Activated CD4-positive, alpha-beta memory T cell treated with anti-CD3 and anti-CD28 coated beads, Interleukin-2, amount 10 ng/mL, durations not matched to agents 7 days and 5 days (primary cell): ENCODE measurements around the gene PPP3CB. TPM values are rescaled to one million over a fixed set of nuclear protein-coding genes. Genes with fewer than 3 reads are reported as not detected.
A peak's percentile ranks its signal among the peaks of the same experiment; 100 is the strongest.

Source experiments
- CTCF ChIA-PET: fragments of 350-600 bp; sonication (Branson Sonifier 250); formaldehyde crosslinking; loops from one replicate; lab custom pipeline; 2021; ENCODE audit warnings: antibody characterized with exemption, inconsistent platforms; lab: Charles Lee
- POLR2A ChIA-PET: fragments of 350-600 bp; sonication (Branson Sonifier 250); formaldehyde crosslinking; loops from one replicate; lab custom pipeline; 2021; ENCODE audit warnings: antibody characterized with exemption; lab: Charles Lee
- DNase-seq: peaks from one replicate; pipeline ENCODE4 v3.0.0-alpha.2; 2020
- H3K27ac Mint-ChIP-seq: one replicate; pipeline ENCODE4 v1.8.0; 2021; ENCODE audit warnings: mild to moderate bottlenecking, mixed read lengths
- H3K27me3 Mint-ChIP-seq: one replicate; pipeline ENCODE4 v1.8.0; 2021; ENCODE audit warnings: mixed read lengths
- H3K36me3 Mint-ChIP-seq: one replicate; pipeline ENCODE4 v1.8.0; 2021; ENCODE audit warnings: low read depth, mixed read lengths
- H3K4me1 Mint-ChIP-seq: one replicate; pipeline ENCODE4 v1.8.0; 2021; ENCODE audit warnings: mixed read lengths
- H3K4me3 Mint-ChIP-seq: one replicate; pipeline ENCODE4 v1.8.0; 2021; ENCODE audit warnings: mild to moderate bottlenecking, mixed read lengths
- H3K9me3 Mint-ChIP-seq: one replicate; pipeline ENCODE4 v1.8.0; 2021; ENCODE audit warnings: mixed read lengths
- total RNA-seq, 2 experiments: library from RNA; stranded (reverse); gene quantifications; one replicate each; pipeline ENCODE4 v1.2.3, GENCODE V29; 2021

Gene PPP3CB
- total RNA-seq, 2 experiments from 2014 or later: 53.4 to 55.4 TPM

DNA sequence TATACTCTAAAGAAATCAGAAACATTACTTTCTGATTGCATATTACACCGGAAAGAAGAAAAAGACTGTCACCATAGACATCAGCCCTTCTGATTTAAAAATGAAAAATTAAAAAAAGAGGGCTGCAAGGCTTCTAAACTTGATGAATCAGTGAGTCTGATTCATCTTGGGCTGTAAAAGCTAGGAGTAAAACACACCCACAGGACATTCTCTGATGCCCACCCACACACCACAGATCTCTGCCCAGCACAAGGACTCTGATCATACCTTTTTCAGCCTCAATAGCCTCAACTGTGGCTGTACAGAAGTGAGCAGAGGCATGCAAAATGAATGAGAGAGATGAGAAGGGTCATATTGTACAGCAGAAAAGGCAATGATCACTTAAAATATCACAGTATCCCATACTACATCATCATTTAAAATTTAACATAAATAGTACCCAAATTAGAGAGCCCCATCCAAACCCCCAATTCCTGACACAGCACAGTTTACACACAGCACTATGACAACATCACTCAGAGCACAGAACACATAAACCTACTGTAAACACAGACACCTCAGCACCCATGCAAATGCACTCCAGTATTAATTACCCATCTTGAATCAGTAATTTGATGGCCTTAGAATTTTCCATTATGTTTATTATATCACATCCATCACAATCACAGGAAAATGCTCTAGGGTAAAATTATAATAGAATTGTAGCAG is 56.1 kb downstream of the PPP3CB start:
- no peaks in the 10 kb centered on the region for H3K9me3 Mint-ChIP-seq
- no peaks in the 10 kb centered on the region for H3K27me3 Mint-ChIP-seq
- H3K27ac Mint-ChIP-seq: no peak overlapping the region
- DNase-seq: no peak
- peaks cover 27% of the 10 kb centered on the region for H3K36me3 Mint-ChIP-seq
- peaks cover 3% of the 10 kb centered on the region for H3K4me1 Mint-ChIP-seq
- ChIA-PET POLR2A (no interaction called here), CTCF (no interaction called here)
- no peak overlapping the region for H3K4me3 Mint-ChIP-seq

GRCh38 chr10:73439055-73439454 is 56.8 kb downstream of the PPP3CB start:
- Mint-ChIP-seq H3K27ac (no peak overlapping the region), H3K9me3 (no peaks in the 10 kb centered on the region), H3K27me3 (no peaks in the 10 kb centered on the region), H3K36me3 (peaks cover 23% of the 10 kb centered on the region), H3K4me3 (no peak overlapping the region), H3K4me1 (peaks cover 5% of the 10 kb centered on the region)
- CTCF ChIA-PET: no interaction called here
- POLR2A ChIA-PET: no interaction called here
- DNase-seq: no peak

DNA sequence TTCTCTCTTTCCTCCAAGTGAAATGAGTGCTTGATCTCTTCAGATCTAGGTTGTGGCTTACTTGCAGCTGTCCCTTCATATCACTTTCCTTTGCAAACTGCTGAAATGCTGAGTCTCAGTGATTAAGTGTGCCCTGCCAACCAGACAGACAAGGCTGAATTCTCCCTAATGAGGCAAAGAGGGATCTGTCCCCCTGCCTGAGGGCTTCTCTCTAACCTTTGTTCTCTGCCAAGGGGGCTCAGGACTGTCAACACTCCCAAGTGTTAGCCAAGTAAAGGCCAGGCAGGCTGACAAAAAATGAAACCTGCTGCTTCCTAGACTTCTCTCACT is 62.3 kb downstream of the PPP3CB start, which contains the start of gene MSS51:
Gene MSS51 (minus strand): TSS at position 24 of the 330 bp plus-strand sequence. CDS start 5,277 bp downstream, outside the sequence.
- peaks cover 22% of the 10 kb centered on the region for H3K36me3 Mint-ChIP-seq

DNA sequence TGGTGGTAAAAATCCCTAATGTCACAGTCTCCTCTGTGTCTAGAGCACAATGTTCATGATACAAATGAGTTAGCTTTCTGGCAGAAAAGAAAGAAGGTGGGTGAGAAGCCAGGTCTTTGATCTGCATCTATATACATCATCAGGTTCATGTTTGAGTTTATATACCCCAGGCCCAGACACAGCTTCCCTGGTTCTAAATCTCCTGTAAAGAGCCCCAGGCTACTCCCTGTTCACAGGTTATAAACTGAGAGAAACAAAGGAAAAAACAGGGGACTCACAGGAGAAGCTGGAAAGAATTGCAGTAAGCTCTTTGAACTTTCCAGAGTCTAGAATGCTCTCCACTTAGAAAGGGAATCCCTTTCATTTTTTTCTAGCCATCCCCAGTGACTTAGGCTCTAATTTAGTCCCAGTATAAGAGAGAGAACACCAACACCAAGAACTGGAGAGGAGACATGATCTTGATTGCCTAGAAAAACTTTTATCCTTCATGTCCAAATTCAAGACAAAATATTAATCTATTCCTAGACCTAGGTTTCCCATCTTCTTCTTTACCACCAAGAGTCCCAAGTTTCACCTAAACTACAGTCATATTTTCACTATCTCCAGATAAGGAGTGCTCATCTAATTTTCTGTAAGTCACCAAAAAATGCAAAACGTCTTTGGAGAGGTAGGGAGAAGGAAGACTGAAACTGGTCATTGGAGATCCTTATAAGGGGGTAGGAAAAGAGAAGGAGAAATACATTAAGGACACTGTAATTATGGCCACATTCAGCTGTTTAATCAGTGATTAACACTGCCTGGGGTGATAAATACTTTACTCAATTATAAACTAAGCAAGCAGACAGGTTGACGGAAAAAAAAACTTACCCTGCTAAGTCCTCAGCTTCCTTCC is 62.9 kb downstream of the PPP3CB start:
- peaks cover 12% of the 10 kb centered on the region for H3K4me1 Mint-ChIP-seq
- peaks cover 21% of the 10 kb centered on the region for H3K36me3 Mint-ChIP-seq
- ChIA-PET CTCF (no interaction called here), POLR2A (interaction anchor here (0.6 to 1.4 kb wide), 3 partner anchors 20 to 63 kb away, joined by 3 to 4 read pairs (median 3); partner anchors contain the start of gene PPP3CB)
- no peak for DNase-seq
- H3K27ac Mint-ChIP-seq: no peak overlapping the region
- no peak overlapping the region for H3K4me3 Mint-ChIP-seq
- no peaks in the 10 kb centered on the region for H3K9me3 Mint-ChIP-seq
- no peaks in the 10 kb centered on the region for H3K27me3 Mint-ChIP-seq

More for the DNA sequence above, 62.3 kb downstream of the PPP3CB start, which contains the start of gene MSS51:
- no peak for DNase-seq
- ChIA-PET CTCF (no interaction called here), POLR2A (interaction anchor here (0.6 to 1.4 kb wide), 3 partner anchors 21 to 62 kb away, joined by 3 to 4 read pairs (median 3); partner anchors contain the start of gene PPP3CB)
- no peak within 1 kb of the TSS for H3K4me3 Mint-ChIP-seq
- no peaks in the 10 kb centered on the region for H3K27me3 Mint-ChIP-seq
- no peak within 1 kb of the TSS for H3K27ac Mint-ChIP-seq
- peaks cover 12% of the 10 kb centered on the region for H3K4me1 Mint-ChIP-seq
- no peaks in the 10 kb centered on the region for H3K9me3 Mint-ChIP-seq

DNA sequence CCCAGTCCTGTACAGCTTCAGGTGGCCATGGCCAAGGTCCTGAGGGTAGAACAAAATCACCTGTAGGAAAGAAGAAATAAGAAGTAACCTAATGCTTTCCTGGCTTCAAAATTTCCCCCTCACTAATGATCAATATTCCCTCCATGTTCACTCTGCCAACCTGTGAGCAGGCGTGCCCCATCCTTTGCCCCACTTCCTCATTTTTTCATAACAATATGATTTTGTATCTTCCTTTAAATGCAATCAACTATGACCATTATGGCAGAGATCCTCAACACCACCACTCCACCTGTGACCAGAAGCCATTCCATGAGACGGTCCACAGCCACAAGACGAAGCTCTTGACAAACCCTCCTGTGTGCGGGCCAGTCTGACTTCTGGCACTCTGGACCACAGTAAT is 69.5 kb downstream of the PPP3CB start:
- no peaks in the 10 kb centered on the region for H3K9me3 Mint-ChIP-seq
- DNase-seq: no peak
- H3K27me3 Mint-ChIP-seq: no peaks in the 10 kb centered on the region
- no peaks in the 10 kb centered on the region for H3K4me1 Mint-ChIP-seq
- no peak overlapping the region for H3K4me3 Mint-ChIP-seq
- ChIA-PET CTCF (no interaction called here), POLR2A (interaction anchor here (1.2 kb wide), 1 partner anchor 9 kb away, joined by 3 read pairs; no protein-coding TSS in a partner anchor)
- H3K36me3 Mint-ChIP-seq: peaks cover 48% of the 10 kb centered on the region
- H3K27ac Mint-ChIP-seq: no peak overlapping the region

DNA sequence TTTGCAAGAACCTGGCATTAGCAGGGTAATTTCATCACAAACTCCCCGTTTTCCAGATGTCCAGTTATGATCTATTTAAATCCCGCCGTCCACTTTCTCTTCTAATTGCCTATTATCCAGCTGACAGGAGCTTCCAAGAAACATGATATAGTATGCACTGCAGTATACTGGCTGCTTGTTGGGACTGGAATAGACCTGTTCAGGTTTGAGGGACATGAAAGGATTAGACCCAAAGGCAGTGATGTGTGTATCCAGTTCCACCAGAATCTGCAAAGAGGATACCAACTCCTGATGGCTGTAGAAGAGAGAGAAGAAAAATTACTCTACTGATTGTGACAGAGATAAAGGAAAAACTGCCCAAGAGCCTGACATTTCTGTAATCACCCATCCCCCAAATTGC is 71.3 kb downstream of the PPP3CB start:
- H3K9me3 Mint-ChIP-seq: no peaks in the 10 kb centered on the region
- H3K4me3 Mint-ChIP-seq: no peak overlapping the region
- ChIA-PET CTCF (no interaction called here), POLR2A (no interaction called here)
- no peak overlapping the region for H3K27ac Mint-ChIP-seq
- H3K27me3 Mint-ChIP-seq: no peaks in the 10 kb centered on the region
- peaks cover 46% of the 10 kb centered on the region for H3K36me3 Mint-ChIP-seq
- no peak for DNase-seq
- no peaks in the 10 kb centered on the region for H3K4me1 Mint-ChIP-seq

DNA sequence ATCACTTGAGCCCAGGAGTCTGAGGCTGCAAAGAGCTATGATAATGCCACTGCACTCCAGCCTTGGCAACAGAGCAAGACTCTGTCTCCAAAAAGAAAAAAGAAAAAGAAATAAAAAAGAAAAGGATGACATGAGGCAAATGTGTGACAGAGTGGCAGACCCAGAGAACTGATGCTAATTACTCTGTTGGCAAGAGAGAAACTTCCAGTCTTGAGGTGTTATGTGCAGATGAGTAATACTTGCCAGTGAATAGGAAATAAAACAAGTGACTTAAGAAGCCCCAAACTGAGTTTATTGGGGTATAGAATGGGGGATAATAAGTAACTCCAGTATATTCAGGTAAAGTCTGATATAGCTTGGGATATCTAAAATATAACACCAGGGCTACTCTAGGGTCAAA is 72.5 kb downstream of the PPP3CB start:
- Mint-ChIP-seq H3K4me3 (no peak overlapping the region), H3K9me3 (no peaks in the 10 kb centered on the region), H3K27me3 (no peaks in the 10 kb centered on the region), H3K36me3 (peaks cover 46% of the 10 kb centered on the region), H3K4me1 (no peaks in the 10 kb centered on the region), H3K27ac (no peak overlapping the region)
- ChIA-PET CTCF (no interaction called here), POLR2A (no interaction called here)
- DNase-seq: no peak

- no peak overlapping the region for H3K27ac Mint-ChIP-seq
- H3K36me3 Mint-ChIP-seq: peaks cover 3% of the 10 kb centered on the region
- ChIA-PET POLR2A (interaction anchor here (1.0 to 1.1 kb wide), 2 partner anchors 10 kb away, joined by 3 read pairs; no protein-coding TSS in a partner anchor), CTCF (no interaction called here)
- peaks cover 29% of the 10 kb centered on the region for H3K4me1 Mint-ChIP-seq
- H3K27me3 Mint-ChIP-seq: peaks cover 3% of the 10 kb centered on the region
- no peak overlapping the region for H3K4me3 Mint-ChIP-seq
- no peak for DNase-seq
- no peaks in the 10 kb centered on the region for H3K9me3 Mint-ChIP-seq
These were observed 79.3 kb downstream of the PPP3CB start for GRCh38 chr10:73416571-73416970.

DNA sequence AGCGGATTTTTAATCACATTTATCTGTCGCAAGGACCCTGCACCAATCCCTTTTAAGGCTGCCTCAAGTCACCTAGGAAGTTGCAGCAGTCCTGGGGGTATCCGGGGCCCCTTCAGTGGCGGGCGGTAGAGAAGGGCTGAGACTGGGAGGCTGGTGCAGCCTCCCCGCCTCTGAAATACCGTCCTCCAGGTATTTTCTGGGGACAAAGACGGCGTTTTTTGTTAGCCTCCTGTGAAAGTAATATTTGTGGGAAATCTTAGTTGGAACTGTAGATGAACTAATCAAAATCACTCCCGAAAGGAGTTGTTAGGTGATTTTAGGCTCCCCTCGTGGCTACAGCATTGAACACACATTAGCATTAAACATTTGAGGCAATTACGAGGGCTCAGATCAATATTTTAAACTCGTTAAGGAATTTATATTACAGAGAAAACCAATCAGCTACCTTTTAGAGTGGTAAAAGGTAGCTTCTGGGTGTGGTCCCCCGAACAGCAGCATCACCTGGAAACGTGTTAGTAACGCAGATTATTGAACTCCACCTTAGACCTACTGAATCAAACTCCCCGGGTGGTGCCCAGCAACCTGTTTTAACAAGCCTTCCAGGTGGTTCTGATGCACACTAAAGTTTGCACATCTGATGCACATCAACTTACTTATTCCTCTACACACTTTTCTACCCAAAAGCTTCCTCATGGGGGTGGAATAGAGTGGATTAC is 81.4 kb downstream of the PPP3CB start:
- no peaks in the 10 kb centered on the region for H3K9me3 Mint-ChIP-seq
- peaks cover 46% of the 10 kb centered on the region for H3K4me1 Mint-ChIP-seq
- ChIA-PET POLR2A (interaction anchor here (1.0 to 5.7 kb wide), 9 partner anchors 9 to 169 kb away, joined by 3 to 63 read pairs (median 5); partner anchors contain the start of genes CFAP70, DNAJC9, MRPS16 and PPP3CB), CTCF (interaction anchor here (0.6 to 1.6 kb wide), 2 partner anchors 81 to 308 kb away, joined by 3 to 4 read pairs; partner anchors contain the start of gene PPP3CB)
- H3K27ac Mint-ChIP-seq: peak overlapping the region; percentile 63
- peaks cover 3% of the 10 kb centered on the region for H3K27me3 Mint-ChIP-seq
- peak overlapping the region; percentile 84 for H3K4me3 Mint-ChIP-seq
- peaks cover 15% of the 10 kb centered on the region for H3K36me3 Mint-ChIP-seq
- DNase-seq: no peak

- peaks cover 53% of the 10 kb centered on the region for H3K4me1 Mint-ChIP-seq
These were observed 82.1 kb downstream of the PPP3CB start, which contains the start of gene ANXA7 for GRCh38 chr10:73413528-73414229. Gene ANXA7 (minus strand): TSS chr10:73414058. CDS start chr10:73400856, 13,202 bp downstream.

DNA sequence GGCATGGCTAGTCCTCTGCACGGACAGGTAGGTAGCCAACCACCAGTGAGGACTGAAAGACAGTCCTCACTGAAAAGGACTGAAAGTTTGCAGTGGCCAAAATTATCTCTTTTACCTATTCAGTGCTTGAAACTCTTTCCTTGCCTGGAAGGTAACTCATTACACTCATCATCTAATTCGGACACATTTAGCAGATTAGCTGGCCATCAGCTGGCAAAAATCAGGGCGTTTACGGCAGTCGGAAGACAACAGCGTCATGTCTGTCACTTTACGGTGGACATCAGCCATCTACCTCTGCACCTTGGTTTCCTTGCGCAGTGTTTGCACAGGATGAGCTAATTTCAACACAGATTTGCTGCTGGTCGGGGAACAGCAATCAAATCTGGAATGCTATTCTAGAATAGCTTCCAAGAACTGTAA is 82.7 kb downstream of the PPP3CB start:
- POLR2A ChIA-PET: interaction anchor here (0.7 to 5.7 kb wide), 29 partner anchors 8 to 359 kb away, joined by 3 to 63 read pairs (median 4); partner anchors contain the start of genes CFAP70, DNAJC9, MRPS16 and MSS51
- Mint-ChIP-seq H3K9me3 (no peaks in the 10 kb centered on the region), H3K27ac (peak overlapping the region; percentile 83), H3K36me3 (peaks cover 21% of the 10 kb centered on the region), H3K27me3 (peaks cover 3% of the 10 kb centered on the region), H3K4me1 (peaks cover 54% of the 10 kb centered on the region), H3K4me3 (peak overlapping the region; percentile 84)
- peak; percentile 62 for DNase-seq
- CTCF ChIA-PET: interaction anchor here (0.7 to 1.6 kb wide), 10 partner anchors 8 to 663 kb away, joined by 3 to 5 read pairs (median 3); partner anchors contain the start of genes CFAP70 and PPP3CB

More at GRCh38 chr10:73413528-73414229, 82.1 kb downstream of the PPP3CB start, which contains the start of gene ANXA7:
- Mint-ChIP-seq H3K27me3 (peaks cover 3% of the 10 kb centered on the region), H3K9me3 (no peaks in the 10 kb centered on the region), H3K36me3 (peaks cover 21% of the 10 kb centered on the region), H3K4me3 (peak within 1 kb of the TSS; percentile 84), H3K27ac (peak within 1 kb of the TSS; percentile 83)
- POLR2A ChIA-PET: interaction anchor here (0.7 to 5.7 kb wide), 26 partner anchors 9 to 358 kb away, joined by 3 to 63 read pairs (median 4); partner anchors contain the start of genes CFAP70, DNAJC9, MRPS16 and PPP3CB
- CTCF ChIA-PET: interaction anchor here (1.1 to 1.6 kb wide), 5 partner anchors 12 to 230 kb away, joined by 3 to 5 read pairs (median 4); partner anchors contain the start of genes CFAP70 and PPP3CB
- DNase-seq: peak; percentile 95
